Epithelial cell of proximal tubule (primary cell): ENCODE results near the gene PTPN9. TPM values are rescaled to one million over a fixed set of nuclear protein-coding genes. Genes with fewer than 3 reads are reported as not detected.

Experiments used
- DNase-seq: peaks from one replicate; pipeline ENCODE4 v3.0.0-alpha.2; 2011; ENCODE audit warnings: low read depth
- H3K4me3 ChIP-seq: 2 replicates; pipeline ENCODE4 v1.5.1; 2011; ENCODE audit warnings: low read depth, mild to moderate bottlenecking, low read length
- total RNA-seq: library from RNA; depleted of rRNA; stranded (reverse); fragments of >200 nt; gene quantifications from 2 replicates; pipeline ENCODE4 v1.2.3, GENCODE V29; 2015
- TF ChIP-seq, protein P1 (sequence below): conservative IDR thresholded peaks from 2 replicates; pipeline ENCODE4 v1.5.1; 2012; ENCODE audit warnings: low read depth, mild to moderate bottlenecking, low read length

PTPN9 gene
- total RNA-seq, 1 donor from 2014 or later: 23.8 TPM

DNA sequence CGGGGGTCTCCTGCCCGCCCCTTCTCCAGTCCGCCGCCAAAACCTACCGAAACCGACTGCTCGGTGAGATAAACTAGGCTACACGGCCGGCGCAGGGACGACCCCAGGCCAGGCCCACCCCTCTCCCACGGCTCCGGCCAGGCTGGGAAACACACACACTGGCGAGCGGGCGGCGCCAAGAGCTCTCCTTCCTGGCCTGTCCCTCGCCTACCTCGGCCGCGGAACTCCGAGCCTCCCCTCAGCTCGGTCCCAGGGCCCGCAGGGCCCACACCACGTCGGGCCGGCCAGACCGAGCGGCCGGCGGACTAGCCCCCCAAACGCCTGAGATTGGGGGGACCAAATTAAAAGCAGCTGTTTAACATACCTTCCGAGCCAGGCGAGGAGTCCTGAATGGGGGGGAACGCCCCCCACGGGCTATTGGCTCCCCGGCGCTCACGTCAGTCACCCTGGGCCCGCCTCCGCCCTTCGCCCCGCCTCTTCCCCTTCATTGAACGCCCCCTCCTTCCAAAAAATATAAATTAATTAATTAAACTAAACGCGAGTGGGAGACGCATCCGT lies 123.6 kb downstream of the PTPN9 start:
- no peak for DNase-seq
- TF ChIP-seq, protein P1, sequence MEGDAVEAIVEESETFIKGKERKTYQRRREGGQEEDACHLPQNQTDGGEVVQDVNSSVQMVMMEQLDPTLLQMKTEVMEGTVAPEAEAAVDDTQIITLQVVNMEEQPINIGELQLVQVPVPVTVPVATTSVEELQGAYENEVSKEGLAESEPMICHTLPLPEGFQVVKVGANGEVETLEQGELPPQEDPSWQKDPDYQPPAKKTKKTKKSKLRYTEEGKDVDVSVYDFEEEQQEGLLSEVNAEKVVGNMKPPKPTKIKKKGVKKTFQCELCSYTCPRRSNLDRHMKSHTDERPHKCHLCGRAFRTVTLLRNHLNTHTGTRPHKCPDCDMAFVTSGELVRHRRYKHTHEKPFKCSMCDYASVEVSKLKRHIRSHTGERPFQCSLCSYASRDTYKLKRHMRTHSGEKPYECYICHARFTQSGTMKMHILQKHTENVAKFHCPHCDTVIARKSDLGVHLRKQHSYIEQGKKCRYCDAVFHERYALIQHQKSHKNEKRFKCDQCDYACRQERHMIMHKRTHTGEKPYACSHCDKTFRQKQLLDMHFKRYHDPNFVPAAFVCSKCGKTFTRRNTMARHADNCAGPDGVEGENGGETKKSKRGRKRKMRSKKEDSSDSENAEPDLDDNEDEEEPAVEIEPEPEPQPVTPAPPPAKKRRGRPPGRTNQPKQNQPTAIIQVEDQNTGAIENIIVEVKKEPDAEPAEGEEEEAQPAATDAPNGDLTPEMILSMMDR: no peak
- peak overlapping the region; percentile 69 for H3K4me3 ChIP-seq

DNA sequence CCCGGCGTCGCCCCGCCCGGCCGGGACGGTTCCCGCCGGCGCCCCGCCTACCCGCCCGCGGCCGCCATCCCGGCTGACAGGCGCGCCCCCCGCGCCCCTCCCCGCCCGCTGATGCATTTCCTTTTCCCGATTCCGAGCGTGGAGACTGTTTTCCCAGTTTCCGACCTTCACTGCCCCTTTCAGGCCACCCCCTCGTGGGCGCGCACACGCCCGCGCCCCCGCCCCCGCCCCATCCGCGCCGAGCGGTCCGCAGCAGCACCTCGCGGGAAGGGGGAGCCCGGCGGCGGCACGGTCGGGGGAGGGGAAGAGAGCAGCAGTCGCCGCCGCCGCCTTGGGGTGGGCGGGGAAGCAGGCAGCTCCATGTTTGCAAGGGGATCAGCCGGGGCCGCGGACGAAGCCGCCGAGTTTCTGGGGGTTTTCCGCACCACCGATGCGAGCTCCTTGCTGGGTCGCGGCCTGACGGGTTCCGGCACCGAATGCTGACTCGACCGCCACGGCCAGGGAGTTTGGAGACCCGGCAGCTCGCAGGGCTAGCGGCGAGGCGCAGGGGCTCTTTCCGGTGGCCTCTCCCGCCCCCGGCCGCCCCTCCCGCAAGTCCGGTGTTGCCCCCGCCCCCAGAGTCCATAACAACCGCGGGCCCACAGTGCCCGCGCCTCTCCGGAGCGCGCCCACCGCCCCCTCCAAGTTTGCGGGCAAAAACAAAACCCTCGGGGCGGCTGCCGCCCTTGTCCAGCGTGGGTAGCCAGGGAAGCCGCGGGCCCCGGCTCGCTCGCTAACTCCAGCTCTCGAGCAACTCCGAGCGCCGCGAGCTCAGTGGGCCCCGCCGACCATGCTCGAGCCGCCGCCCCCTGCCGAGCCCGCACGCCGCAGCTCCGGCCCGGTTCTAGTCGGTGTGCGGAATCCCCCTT lies 124.4 kb downstream of the PTPN9 start:
- TF ChIP-seq, protein P1: no peak
- H3K4me3 ChIP-seq: peak overlapping the region; percentile 69
- DNase-seq: no peak

DNA sequence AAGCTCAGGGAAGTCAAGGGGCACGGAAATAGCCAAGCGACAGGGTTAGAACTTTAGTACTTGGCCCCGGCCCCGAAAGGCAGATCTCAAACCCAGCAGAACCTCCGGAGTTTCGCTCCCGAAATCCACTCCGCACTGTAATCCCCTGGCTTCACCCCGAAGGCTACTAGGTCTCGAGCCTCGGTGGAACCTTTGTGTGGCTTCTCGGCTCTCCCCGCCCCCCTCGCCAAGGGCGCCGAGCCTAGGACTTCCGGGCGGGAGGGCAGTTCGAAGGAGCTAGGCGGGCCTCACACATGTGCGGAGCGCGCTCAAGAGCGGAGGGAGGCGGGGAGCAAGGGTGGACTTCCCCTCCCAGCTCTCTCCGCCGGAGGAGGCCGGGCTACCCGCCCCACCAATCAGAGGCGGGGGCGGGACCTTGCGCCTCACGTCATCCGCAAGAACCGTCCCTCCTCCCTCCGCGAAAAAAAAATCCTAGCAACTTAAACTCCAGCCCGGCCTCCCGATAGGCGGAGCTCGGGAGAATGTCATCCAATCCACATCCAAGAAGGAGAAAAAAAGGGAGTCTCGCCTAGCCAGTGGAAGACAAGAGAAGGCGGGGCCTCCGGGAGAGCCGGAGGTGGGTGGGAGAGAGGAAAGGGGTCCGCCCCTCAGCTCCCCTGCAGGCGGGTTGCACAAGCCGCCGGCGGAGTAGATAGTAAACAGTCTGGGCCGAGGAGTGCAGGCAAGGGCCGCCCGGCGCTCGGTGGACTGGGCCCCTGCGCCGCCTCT lies 125.2 kb downstream of the PTPN9 start:
- peak; percentile 97 for DNase-seq

DNA sequence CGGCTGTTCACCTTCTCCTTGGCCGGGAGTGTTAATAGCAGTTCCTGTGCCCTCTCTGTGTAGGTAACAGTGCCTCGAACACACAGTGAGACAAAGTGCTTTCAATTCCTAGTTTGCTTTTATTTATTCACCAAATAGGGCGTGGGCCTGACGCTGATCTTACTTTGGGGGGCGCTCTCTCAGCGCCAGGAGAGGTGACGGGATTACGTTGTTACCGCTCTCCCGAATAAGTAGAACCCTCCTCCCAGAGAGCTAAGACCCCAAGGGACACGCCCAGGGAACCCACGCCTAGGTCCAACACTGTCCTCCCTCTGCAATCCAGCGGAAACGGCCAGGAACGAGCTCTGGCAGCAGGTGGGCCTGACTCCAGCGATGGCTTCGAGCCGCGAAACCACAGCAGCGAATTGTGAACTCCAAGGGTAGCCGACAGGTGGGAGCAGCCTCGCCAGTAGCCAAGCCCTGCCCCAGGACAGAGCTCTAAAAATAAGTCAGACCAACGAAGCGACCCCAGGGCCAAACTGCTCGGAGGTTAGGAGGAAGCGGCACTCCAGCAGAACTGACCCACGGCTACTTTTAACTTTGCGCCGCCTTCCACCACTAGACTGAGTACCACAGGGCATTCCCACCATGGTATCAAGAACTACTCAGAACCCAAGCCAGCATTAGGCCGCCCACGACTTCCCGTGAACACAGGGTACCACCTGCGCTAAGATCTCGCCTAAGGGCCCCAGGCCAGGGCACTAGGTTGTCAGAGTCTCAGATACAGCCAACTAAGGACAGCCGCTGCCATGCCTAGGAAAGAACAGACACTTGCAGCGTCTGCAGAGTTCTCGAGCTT lies 126.0 kb downstream of the PTPN9 start:
- TF ChIP-seq, protein P1: peak; percentile 32
- peak overlapping the region; percentile 62 for H3K4me3 ChIP-seq
- no peak for DNase-seq

More for the DNA sequence above, 125.2 kb downstream of the PTPN9 start:
- peak overlapping the region; percentile 69 for H3K4me3 ChIP-seq
- TF ChIP-seq, protein P1: no peak

DNA sequence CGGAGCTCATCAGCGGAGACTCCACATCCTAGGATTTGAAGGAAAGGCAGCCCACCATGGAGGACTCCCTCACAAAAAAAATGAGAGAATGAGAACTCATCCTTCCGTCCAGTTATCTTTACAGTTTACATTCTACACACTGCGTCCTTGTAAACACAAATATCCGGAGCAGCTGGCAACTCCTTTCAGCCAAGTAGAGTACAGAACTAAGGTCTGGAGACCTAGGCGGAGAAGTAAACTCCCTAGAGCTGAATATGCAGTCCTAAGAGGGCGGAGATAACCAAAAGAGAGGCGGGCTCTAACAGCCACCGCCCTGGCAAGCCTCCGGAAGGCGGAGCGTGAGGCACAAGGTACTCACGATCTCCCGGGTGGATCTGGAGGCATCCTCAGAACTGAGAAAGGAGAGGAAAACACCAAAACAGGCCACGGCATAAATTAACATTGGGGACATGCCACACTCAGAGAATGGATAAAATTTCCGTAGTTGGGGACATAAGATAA lies 126.7 kb downstream of the PTPN9 start:
- no peak for DNase-seq
- TF ChIP-seq, protein P1: no peak
- peak overlapping the region; percentile 62 for H3K4me3 ChIP-seq
